Lower leg skin (tissue), 3 donors: ENCODE measurements around the gene ANGPTL2.

Source experiments
- CTCF ChIP-seq, 3 donors: fragments of 450-650 bp; IDR thresholded peaks; one replicate each; pipeline ENCODE4 v1.5.1; 2016; ENCODE audit warnings: antibody characterized with exemption in 3 of 3, mild to moderate bottlenecking in 3 of 3, moderate library complexity in 2 of 3
- POLR2A ChIP-seq, 2 donors: fragments of 450-650 bp; IDR thresholded peaks; one replicate each; pipeline ENCODE4 v1.6.1; 2016 to 2017; ENCODE audit warnings: antibody characterized with exemption in 2 of 2, mild to moderate bottlenecking in 1 of 2, moderate library complexity in 1 of 2

- TF ChIP-seq CTCF (IDR thresholded peaks at IDR 0.05) (no peak), POLR2A (IDR thresholded peaks at IDR 0.05) (no peak)
These were observed 56.2 kb downstream of the ANGPTL2 start for GRCh38 chr9:127066060-127066850.
